ENCODE measurements around the gene CT55.
"Not testable (repeated sequence)": the region's sequence is repeated elsewhere in the genome, so short reads cannot be mapped to it uniquely, and the experiment has no call there.

The CT55 gene, protein sequence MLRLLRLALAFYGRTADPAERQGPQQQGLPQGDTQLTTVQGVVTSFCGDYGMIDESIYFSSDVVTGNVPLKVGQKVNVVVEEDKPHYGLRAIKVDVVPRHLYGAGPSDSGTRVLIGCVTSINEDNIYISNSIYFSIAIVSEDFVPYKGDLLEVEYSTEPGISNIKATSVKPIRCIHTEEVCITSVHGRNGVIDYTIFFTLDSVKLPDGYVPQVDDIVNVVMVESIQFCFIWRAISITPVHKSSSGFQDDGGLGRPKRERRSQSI

DNA sequence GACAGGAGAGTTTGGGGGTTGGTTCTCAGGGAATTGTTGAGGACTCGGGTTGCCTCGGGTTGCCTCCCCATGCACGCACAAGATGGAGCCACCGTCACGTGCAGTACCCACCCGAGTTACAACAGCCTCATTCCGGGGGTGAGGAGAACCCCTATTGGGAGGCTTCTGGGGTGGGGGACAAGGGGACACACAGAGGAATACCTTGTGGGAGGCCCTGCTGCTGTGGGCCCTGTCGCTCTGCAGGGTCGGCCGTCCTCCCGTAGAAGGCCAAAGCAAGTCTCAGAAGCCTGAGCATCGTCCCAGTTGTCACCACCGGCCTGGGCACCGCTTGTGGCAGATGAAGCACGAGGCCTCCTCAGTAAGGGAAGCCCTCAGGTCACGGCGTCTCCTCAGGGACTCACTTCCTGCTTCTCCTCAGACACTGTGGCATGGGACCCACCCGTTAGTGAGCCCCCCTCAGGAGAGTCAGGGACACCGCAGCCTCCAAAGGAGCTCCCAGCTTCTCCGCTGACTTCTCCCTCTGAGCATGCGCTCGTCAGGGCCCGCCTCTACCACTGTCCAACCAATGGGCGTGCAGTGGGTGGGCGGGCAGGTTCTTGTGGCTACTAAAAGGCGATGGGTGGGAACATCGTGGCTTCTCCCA is at the start of gene CT55:
TSS of gene CT55 (minus strand) at position 522 of the 643 bp plus-strand sequence. CDS start at position 295, 227 bp downstream.
- Histone ChIP-seq H3K4me3 (ENCODE audit: low read depth in 1 of 2, low read length in 2 of 2) (no peak within 1 kb of the TSS), H3K36me3 (ENCODE audit: control insufficient read depth in 1 of 2, insufficient read depth in 2 of 2, low read length in 2 of 2) (no peaks in the 10 kb centered on the region), H3K27ac (ENCODE audit: low read depth, low read length) (no peak within 1 kb of the TSS), H3K9ac (ENCODE audit: low read depth in 1 of 2, low read length in 2 of 2) (no peak within 1 kb of the TSS), H3K27me3 (ENCODE audit: control insufficient read depth in 1 of 2, insufficient read depth in 2 of 2, low read length in 2 of 2) (no peaks in the 10 kb centered on the region), H3K9me3 (ENCODE audit: control insufficient read depth in 1 of 2, low read length in 2 of 2) (no peaks in the 10 kb centered on the region), H3K4me1 (ENCODE audit: control insufficient read depth in 1 of 2, insufficient read depth in 2 of 2, low read length in 2 of 2) (no peaks in the 10 kb centered on the region)

DNA sequence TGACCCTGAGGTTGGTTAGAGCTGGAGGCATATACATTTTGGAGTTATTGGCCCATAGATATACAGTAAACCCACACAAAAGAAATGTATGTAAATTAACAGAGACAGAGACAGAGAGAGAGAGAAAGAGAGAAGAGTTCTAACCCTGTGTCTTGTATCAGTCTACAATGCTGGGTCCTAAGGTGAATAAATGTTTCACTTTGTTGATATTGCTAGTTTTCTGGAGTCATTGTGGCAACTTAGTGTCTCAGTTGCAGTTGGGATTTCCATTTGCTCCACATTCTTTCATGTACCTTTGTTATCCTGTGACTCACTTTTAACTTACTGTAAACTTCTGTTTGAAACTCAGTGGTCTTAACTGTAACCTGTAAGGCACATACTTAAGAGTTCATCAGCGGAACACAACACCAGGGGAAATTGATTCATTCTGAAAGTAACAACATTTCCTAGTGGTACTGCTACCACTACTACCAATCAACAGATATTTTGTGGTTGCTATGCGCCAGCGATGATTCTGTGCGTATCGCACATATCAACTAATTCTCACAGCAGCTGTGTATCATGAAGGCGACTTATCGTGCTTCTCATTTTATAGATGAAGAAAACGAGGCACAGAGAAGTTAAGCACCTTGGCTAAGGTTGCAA is 42.1 kb upstream of the CT55 start:
- no peak overlapping the region for H3K9ac ChIP-seq (ENCODE audit: low read depth in 1 of 2, low read length in 2 of 2)
- H3K4me1 ChIP-seq (ENCODE audit: control insufficient read depth in 1 of 2, insufficient read depth in 2 of 2, low read length in 2 of 2) = no peaks in the 10 kb centered on the region
- H3K27ac ChIP-seq (ENCODE audit: low read depth, low read length) = no peak overlapping the region
- no peaks in the 10 kb centered on the region for H3K27me3 ChIP-seq (ENCODE audit: control insufficient read depth in 1 of 2, insufficient read depth in 2 of 2, low read length in 2 of 2)
- H3K4me3 ChIP-seq (ENCODE audit: low read depth in 1 of 2, low read length in 2 of 2) = no peak overlapping the region
- H3K36me3 ChIP-seq (ENCODE audit: control insufficient read depth in 1 of 2, insufficient read depth in 2 of 2, low read length in 2 of 2) = no peaks in the 10 kb centered on the region
- H3K9me3 ChIP-seq (ENCODE audit: control insufficient read depth in 1 of 2, low read length in 2 of 2) = no peaks in the 10 kb centered on the region

DNA sequence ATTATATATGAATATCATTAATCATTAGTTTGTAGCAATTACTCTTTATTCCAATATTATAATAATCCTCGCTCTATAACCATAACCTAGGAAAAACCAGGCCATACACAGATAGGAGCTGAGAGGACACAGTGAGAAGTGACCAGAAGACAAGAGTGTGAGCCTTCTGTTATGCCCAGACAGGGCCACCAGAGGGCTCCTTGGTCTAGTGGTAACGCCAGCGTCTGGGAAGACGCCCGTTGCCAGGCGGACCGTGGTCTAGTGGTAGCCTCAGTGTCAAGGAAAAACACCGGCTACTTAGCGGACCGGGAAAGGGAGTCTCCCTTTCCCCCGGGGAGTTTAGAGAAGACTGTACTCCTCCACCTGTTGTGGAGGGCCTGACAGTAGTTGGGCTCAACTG is 35.2 kb upstream of the CT55 start:
- not testable (repeated sequence) for H3K27ac ChIP-seq (ENCODE audit: low read depth, low read length); H3K4me1 ChIP-seq (ENCODE audit: control insufficient read depth in 1 of 2, insufficient read depth in 2 of 2, low read length in 2 of 2); H3K27me3 ChIP-seq (ENCODE audit: control insufficient read depth in 1 of 2, insufficient read depth in 2 of 2, low read length in 2 of 2); H3K9me3 ChIP-seq (ENCODE audit: control insufficient read depth in 1 of 2, low read length in 2 of 2); H3K4me3 ChIP-seq (ENCODE audit: low read depth in 1 of 2, low read length in 2 of 2); H3K36me3 ChIP-seq (ENCODE audit: control insufficient read depth in 1 of 2, insufficient read depth in 2 of 2, low read length in 2 of 2); H3K9ac ChIP-seq (ENCODE audit: low read depth in 1 of 2, low read length in 2 of 2)

DNA sequence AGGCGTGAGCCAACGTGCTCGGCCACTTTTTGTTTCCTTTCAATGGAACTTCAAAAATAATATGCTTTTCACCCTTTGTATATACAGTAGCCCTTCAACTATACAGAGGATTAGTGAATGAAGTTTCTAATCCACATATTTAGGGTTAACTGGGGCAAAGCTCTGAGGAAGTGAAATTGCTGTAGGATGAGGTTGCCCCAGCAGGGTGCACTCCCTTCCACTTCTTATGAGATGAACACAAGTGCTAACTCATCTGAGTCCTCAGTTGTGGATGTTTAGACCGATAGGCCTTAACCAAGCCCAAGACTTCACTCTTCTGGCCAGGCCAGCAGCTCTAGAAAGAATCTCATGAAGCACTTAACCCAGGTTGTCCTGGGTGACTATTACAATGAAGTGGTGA is 29.1 kb upstream of the CT55 start:
- Histone ChIP-seq H3K9me3 (ENCODE audit: control insufficient read depth in 1 of 2, low read length in 2 of 2) (no peaks in the 10 kb centered on the region), H3K36me3 (ENCODE audit: control insufficient read depth in 1 of 2, insufficient read depth in 2 of 2, low read length in 2 of 2) (no peaks in the 10 kb centered on the region), H3K4me3 (ENCODE audit: low read depth in 1 of 2, low read length in 2 of 2) (no peak overlapping the region), H3K27ac (ENCODE audit: low read depth, low read length) (no peak overlapping the region), H3K9ac (ENCODE audit: low read depth in 1 of 2, low read length in 2 of 2) (no peak overlapping the region), H3K27me3 (ENCODE audit: control insufficient read depth in 1 of 2, insufficient read depth in 2 of 2, low read length in 2 of 2) (no peaks in the 10 kb centered on the region), H3K4me1 (ENCODE audit: control insufficient read depth in 1 of 2, insufficient read depth in 2 of 2, low read length in 2 of 2) (no peaks in the 10 kb centered on the region)

DNA sequence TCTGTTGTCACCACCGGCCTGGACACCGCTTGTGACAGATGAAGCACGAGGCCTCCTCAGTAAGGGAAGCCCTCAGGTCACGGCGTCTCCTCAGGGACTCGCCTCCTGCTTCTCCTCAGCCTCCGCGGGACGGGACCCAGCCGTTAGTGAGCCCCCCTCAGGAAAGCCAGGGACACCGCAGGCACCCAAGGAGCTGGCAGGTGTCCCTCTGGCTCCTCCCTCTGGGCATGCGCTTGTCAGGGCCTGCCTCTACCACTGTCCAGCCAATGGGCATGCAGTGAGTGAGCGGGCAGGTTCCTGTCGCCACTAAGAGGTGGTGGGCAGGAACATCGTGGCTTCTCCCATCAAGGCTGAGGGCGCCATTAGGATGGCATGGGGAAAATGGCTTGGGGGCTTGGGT is 23.5 kb upstream of the CT55 start:
- no peak overlapping the region for H3K27ac ChIP-seq (ENCODE audit: low read depth, low read length)
- H3K9me3 ChIP-seq (ENCODE audit: control insufficient read depth in 1 of 2, low read length in 2 of 2) = no peaks in the 10 kb centered on the region
- no peaks in the 10 kb centered on the region for H3K4me1 ChIP-seq (ENCODE audit: control insufficient read depth in 1 of 2, insufficient read depth in 2 of 2, low read length in 2 of 2)
- no peaks in the 10 kb centered on the region for H3K36me3 ChIP-seq (ENCODE audit: control insufficient read depth in 1 of 2, insufficient read depth in 2 of 2, low read length in 2 of 2)
- H3K27me3 ChIP-seq (ENCODE audit: control insufficient read depth in 1 of 2, insufficient read depth in 2 of 2, low read length in 2 of 2) = no peaks in the 10 kb centered on the region
- no peak overlapping the region for H3K9ac ChIP-seq (ENCODE audit: low read depth in 1 of 2, low read length in 2 of 2)
- H3K4me3 ChIP-seq (ENCODE audit: low read depth in 1 of 2, low read length in 2 of 2) = no peak overlapping the region

DNA sequence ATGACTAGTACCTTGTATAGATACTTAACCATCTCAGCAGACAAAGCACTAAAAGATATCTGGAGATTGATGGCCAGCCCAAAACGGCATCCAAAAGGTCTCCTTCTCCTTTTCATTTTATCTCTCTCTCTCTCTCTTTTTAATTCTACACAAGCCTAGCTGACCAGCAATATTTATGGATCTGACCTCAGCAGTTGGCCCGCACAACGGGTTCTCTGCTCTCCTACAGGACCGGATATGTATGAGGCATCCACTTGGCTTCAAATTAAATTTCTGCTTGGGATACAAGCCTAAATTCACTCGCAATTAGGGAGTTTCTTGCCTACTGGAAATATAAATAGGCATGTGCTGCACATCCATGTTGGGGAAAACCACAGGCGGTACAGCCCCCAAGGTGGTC is 22.5 kb upstream of the CT55 start:
- H3K9me3 ChIP-seq (ENCODE audit: control insufficient read depth in 1 of 2, low read length in 2 of 2) = no peaks in the 10 kb centered on the region
- no peaks in the 10 kb centered on the region for H3K4me1 ChIP-seq (ENCODE audit: control insufficient read depth in 1 of 2, insufficient read depth in 2 of 2, low read length in 2 of 2)
- H3K27ac ChIP-seq (ENCODE audit: low read depth, low read length) = no peak overlapping the region
- no peak overlapping the region for H3K4me3 ChIP-seq (ENCODE audit: low read depth in 1 of 2, low read length in 2 of 2)
- H3K9ac ChIP-seq (ENCODE audit: low read depth in 1 of 2, low read length in 2 of 2) = no peak overlapping the region
- H3K27me3 ChIP-seq (ENCODE audit: control insufficient read depth in 1 of 2, insufficient read depth in 2 of 2, low read length in 2 of 2) = no peaks in the 10 kb centered on the region
- H3K36me3 ChIP-seq (ENCODE audit: control insufficient read depth in 1 of 2, insufficient read depth in 2 of 2, low read length in 2 of 2) = no peaks in the 10 kb centered on the region

DNA sequence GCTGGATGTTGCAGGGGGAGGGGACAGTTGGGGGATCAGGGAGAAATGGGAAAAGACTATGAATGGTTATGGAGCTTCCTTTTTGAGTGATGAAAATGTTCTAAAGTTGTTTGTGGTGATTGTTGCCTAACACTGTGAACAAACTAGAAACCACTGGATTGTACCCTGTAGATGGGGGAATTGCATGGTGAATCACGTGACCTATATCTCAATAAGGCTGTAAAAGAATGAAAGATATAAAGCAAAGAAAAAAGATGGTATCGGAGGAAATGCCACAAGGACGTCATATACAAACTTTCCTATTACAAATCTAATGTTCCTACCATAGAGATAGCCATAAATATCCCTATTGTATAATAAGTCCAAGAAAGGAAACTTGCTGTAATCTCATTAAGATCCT is 20.6 kb upstream of the CT55 start:
- Histone ChIP-seq H3K36me3 (ENCODE audit: control insufficient read depth in 1 of 2, insufficient read depth in 2 of 2, low read length in 2 of 2) (no peaks in the 10 kb centered on the region), H3K27ac (ENCODE audit: low read depth, low read length) (no peak overlapping the region), H3K27me3 (ENCODE audit: control insufficient read depth in 1 of 2, insufficient read depth in 2 of 2, low read length in 2 of 2) (no peaks in the 10 kb centered on the region), H3K4me3 (ENCODE audit: low read depth in 1 of 2, low read length in 2 of 2) (no peak overlapping the region), H3K4me1 (ENCODE audit: control insufficient read depth in 1 of 2, insufficient read depth in 2 of 2, low read length in 2 of 2) (no peaks in the 10 kb centered on the region), H3K9me3 (ENCODE audit: control insufficient read depth in 1 of 2, low read length in 2 of 2) (no peaks in the 10 kb centered on the region), H3K9ac (ENCODE audit: low read depth in 1 of 2, low read length in 2 of 2) (no peak overlapping the region)

DNA sequence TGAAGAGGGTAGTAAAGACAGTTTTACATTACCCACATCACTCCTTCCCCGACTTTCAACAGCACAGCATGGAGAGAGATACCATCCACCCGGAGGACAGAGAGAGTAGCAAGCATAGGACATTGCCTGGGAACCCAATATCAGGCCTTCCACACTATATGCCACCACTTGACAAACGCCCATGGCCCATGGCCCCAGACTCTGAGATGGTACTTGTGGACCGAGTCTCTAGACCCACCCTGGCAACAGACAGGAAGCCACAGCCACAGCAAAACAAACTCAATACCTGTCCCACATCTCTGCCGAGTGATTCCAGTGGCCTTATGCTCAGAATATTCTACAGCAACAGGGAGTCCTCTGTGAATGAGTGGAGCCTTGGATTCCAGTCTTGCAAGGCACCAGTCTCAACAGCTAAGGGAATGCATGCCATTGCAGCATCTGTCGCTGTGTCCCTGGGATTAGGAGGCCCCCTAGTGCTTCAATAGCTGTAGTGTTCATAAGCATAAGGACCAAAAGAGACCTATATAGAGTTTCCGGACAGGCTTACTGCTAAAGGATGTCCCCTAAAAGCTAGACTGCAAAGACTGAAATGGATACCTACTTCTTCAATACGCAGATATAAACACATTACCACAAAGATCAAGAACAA is 14.7 kb upstream of the CT55 start:
- H3K9ac ChIP-seq (ENCODE audit: low read depth in 1 of 2, low read length in 2 of 2) = no peak overlapping the region
- no peaks in the 10 kb centered on the region for H3K36me3 ChIP-seq (ENCODE audit: control insufficient read depth in 1 of 2, insufficient read depth in 2 of 2, low read length in 2 of 2)
- no peaks in the 10 kb centered on the region for H3K27me3 ChIP-seq (ENCODE audit: control insufficient read depth in 1 of 2, insufficient read depth in 2 of 2, low read length in 2 of 2)
- H3K4me1 ChIP-seq (ENCODE audit: control insufficient read depth in 1 of 2, insufficient read depth in 2 of 2, low read length in 2 of 2) = no peaks in the 10 kb centered on the region
- H3K27ac ChIP-seq (ENCODE audit: low read depth, low read length) = no peak overlapping the region
- no peak overlapping the region for H3K4me3 ChIP-seq (ENCODE audit: low read depth in 1 of 2, low read length in 2 of 2)
- no peaks in the 10 kb centered on the region for H3K9me3 ChIP-seq (ENCODE audit: control insufficient read depth in 1 of 2, low read length in 2 of 2)

DNA sequence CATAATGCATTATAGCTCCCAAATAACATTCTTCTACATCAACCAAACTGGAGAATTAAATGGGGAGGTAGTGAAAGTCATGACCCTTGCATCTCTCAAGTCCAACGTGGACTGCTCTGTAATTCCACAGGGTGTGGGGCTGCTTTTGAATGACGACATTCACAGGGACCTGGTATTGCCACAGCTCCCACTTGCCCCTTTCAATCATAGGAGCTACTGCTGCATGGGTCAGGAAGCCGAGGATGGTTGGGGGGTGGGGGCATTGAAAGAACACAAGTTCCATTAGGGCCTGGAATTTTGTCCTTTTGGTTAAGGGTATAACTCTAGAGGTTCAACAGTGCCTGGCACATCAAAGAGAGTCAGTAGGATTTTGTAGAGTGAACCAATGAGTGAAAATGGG is 7.4 kb upstream of the CT55 start:
- H3K36me3 ChIP-seq (ENCODE audit: control insufficient read depth in 1 of 2, insufficient read depth in 2 of 2, low read length in 2 of 2) = no peaks in the 10 kb centered on the region
- no peaks in the 10 kb centered on the region for H3K9me3 ChIP-seq (ENCODE audit: control insufficient read depth in 1 of 2, low read length in 2 of 2)
- H3K9ac ChIP-seq (ENCODE audit: low read depth in 1 of 2, low read length in 2 of 2) = no peak overlapping the region
- no peak overlapping the region for H3K4me3 ChIP-seq (ENCODE audit: low read depth in 1 of 2, low read length in 2 of 2)
- no peaks in the 10 kb centered on the region for H3K4me1 ChIP-seq (ENCODE audit: control insufficient read depth in 1 of 2, insufficient read depth in 2 of 2, low read length in 2 of 2)
- no peaks in the 10 kb centered on the region for H3K27me3 ChIP-seq (ENCODE audit: control insufficient read depth in 1 of 2, insufficient read depth in 2 of 2, low read length in 2 of 2)
- H3K27ac ChIP-seq (ENCODE audit: low read depth, low read length) = no peak overlapping the region

DNA sequence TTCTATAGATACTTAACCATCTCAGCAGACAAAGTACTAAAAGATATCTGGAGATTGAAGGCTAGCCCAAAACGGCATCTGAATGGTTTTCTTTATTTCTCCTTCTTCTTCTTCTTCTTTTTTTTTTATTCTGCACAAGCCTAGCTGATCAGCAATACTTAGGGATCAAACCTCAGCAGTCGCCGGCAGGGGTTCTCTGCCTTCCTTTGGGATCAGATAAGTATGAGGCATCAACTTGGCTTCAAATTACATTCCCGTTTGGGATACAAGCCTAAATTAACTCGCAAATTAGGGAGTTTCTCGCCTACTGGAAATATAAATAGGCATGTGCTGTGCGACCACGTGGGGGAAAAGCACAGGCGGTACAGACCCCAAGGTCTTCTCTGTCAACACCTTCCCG is 730 bp downstream of the CT55 start:
- H3K9ac ChIP-seq (ENCODE audit: low read depth in 1 of 2, low read length in 2 of 2) = no peak overlapping the region
- no peak overlapping the region for H3K27ac ChIP-seq (ENCODE audit: low read depth, low read length)
- H3K4me1 ChIP-seq (ENCODE audit: control insufficient read depth in 1 of 2, insufficient read depth in 2 of 2, low read length in 2 of 2) = no peaks in the 10 kb centered on the region
- H3K9me3 ChIP-seq (ENCODE audit: control insufficient read depth in 1 of 2, low read length in 2 of 2) = no peaks in the 10 kb centered on the region
- no peaks in the 10 kb centered on the region for H3K36me3 ChIP-seq (ENCODE audit: control insufficient read depth in 1 of 2, insufficient read depth in 2 of 2, low read length in 2 of 2)
- H3K4me3 ChIP-seq (ENCODE audit: low read depth in 1 of 2, low read length in 2 of 2) = no peak overlapping the region
- no peaks in the 10 kb centered on the region for H3K27me3 ChIP-seq (ENCODE audit: control insufficient read depth in 1 of 2, insufficient read depth in 2 of 2, low read length in 2 of 2)
